Pancreas (tissue), 10 donors: Measurements from ENCODE around the gene HDDC2. TPM values are rescaled to one million over a fixed set of nuclear protein-coding genes. Genes with fewer than 3 reads are reported as not detected.

Experiments used
- ATAC-seq, 4 donors: fragments of 200-7000 bp; cut with Tn5 transposase; one replicate each; pipeline versions ENCODE4 v1.8.0 to v1.9.1; 2020; ENCODE audit warnings: mild to moderate bottlenecking in 4 of 4, moderate library complexity in 4 of 4
- DNase-seq, 6 donors: peaks; one replicate each; pipeline ENCODE4 v3.0.0-alpha.2; 2020
- FAIRE-seq: peaks from 2 replicates; lab custom pipeline; 2012; peaks lifted over from hg19 to GRCh38; lab: Jason Lieb, UNC
- H3K27ac ChIP-seq, 4 donors: fragments of 200-600 bp; sonication (generic); 1 replicate in 3 of 4; 2 replicates in 1 of 4; pipeline versions ENCODE4 v1.5.0 to v1.8.0; 2020
- H3K27me3 ChIP-seq, 4 donors: fragments of 200-600 bp; one replicate each; pipeline ENCODE4 v1.8.0; 2021
- H3K36me3 ChIP-seq, 3 donors: fragments of 200-600 bp; sonication (generic) in 1 of 3; one replicate each; pipeline versions ENCODE4 v1.5.0 to v1.8.0; 2020 to 2021
- H3K4me1 ChIP-seq, 3 donors: fragments of 200-600 bp; one replicate each; pipeline ENCODE4 v1.8.0; 2021
- H3K4me3 ChIP-seq, 4 donors: fragments of 200-600 bp; sonication (generic) in 2 of 4; one replicate each; pipeline versions ENCODE4 v1.5.0 to v1.8.0; 2020 to 2021
- H3K9me3 ChIP-seq, 4 donors: fragments of 200-600 bp; one replicate each; pipeline ENCODE4 v1.8.0; 2021
- WGBS, 2 donors: extraction: QIAGEN DNeasy Blood & Tissue Kit; methylation state at CpG; one replicate each; pipeline ENCODE4 v1.1.7; 2013; 5-methylcytosine and 5-hydroxymethylcytosine counted together
- intact Hi-C, 3 donors: fragments of 100-400 bp; cut with DNase I; formaldehyde crosslinking; loops; one replicate each; pipeline versions ENCODE4 v1.11.1 to v1.14.2; 2022
- polyA plus RNA-seq, 2 donors: library from polyadenylated mRNA; stranded (reverse); fragments of 200-250 nt; gene quantifications; one replicate each; pipeline ENCODE4 v1.2.3, GENCODE V29; 2013
- total RNA-seq, 6 donors: library from RNA; stranded (reverse); fragmentation: NEBNext Ultra II Directional in 4 of 6; extraction: Animal tissue kit (Norgen Biotek cat#: 25700) in 4 of 6; gene quantifications; one replicate each; pipeline versions ENCODE4 v1.2.1 to v1.2.4, GENCODE V29; 2021 to 2023
- TF ChIP-seq, protein P1 (sequence below), 4 donors: fragments of 200-600 bp; sonication (generic) in 3 of 4; IDR thresholded peaks; one replicate each; pipeline versions ENCODE4 v1.5.0 to v1.8.0; 2021; ENCODE audit warnings: antibody characterized with exemption in 4 of 4
- donor health status: healthy with polysubstance abuse.
- donor health status: DM: no; HTN: no; CAD: no; lungs with moderate emphysema.
- donor health status: DM: no; HTN: no; CAD: no.
- donor health status: control.
- donor health status: control.
- donor health status: Bipolar disorder and iron deficiency.
- donor health status: DM: yes; HTN: yes; CAD: no.
- donor health status: DM: no; HTN: no; CAD: no.
- donor health status: DM: no; HTN: no; CAD: no.
- donor health status: DM: yes; HTN: yes; CAD: no.

The HDDC2 gene
- total and polyA plus RNA-seq, 8 donors: 22.9 to 45.9 (median 30.6) TPM

DNA sequence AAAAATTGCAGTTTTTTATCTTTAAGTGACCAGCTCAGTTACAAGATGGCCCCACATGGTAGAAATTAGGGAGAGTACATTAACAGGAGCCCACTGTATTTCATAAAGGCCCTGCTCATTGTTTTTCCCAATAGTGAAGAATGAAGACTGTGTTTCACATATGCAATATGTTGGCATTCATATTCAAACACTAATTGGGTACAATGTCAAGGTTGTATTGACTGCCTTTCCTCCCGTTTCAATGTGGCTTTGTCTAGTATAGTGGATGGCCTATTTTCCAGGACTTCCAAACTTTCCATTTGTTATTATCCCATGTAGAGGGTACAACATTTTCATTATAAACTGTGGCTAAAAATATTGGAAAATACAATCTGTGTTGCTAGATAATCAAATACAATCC is 51.3 kb downstream of the HDDC2 start:
- DNase-seq: no peak
- no peak for FAIRE-seq
- Histone ChIP-seq H3K4me1 (no peaks in the 10 kb centered on the region), H3K36me3 (no peaks in the 10 kb centered on the region), H3K27me3 (no peaks in the 10 kb centered on the region), H3K27ac (no peak overlapping the region), H3K9me3 (no peaks in the 10 kb centered on the region), H3K4me3 (no peak overlapping the region)
- peak in 1 of 4 donors; percentile 66 for ATAC-seq
- intact Hi-C loops: no loop called here
- TF ChIP-seq, protein P1, sequence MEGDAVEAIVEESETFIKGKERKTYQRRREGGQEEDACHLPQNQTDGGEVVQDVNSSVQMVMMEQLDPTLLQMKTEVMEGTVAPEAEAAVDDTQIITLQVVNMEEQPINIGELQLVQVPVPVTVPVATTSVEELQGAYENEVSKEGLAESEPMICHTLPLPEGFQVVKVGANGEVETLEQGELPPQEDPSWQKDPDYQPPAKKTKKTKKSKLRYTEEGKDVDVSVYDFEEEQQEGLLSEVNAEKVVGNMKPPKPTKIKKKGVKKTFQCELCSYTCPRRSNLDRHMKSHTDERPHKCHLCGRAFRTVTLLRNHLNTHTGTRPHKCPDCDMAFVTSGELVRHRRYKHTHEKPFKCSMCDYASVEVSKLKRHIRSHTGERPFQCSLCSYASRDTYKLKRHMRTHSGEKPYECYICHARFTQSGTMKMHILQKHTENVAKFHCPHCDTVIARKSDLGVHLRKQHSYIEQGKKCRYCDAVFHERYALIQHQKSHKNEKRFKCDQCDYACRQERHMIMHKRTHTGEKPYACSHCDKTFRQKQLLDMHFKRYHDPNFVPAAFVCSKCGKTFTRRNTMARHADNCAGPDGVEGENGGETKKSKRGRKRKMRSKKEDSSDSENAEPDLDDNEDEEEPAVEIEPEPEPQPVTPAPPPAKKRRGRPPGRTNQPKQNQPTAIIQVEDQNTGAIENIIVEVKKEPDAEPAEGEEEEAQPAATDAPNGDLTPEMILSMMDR (IDR thresholded peaks at IDR 0.05): no peak
- WGBS, 2 donors: 41 to 58% methylated on average over 1 of the region's 1 CpG

DNA sequence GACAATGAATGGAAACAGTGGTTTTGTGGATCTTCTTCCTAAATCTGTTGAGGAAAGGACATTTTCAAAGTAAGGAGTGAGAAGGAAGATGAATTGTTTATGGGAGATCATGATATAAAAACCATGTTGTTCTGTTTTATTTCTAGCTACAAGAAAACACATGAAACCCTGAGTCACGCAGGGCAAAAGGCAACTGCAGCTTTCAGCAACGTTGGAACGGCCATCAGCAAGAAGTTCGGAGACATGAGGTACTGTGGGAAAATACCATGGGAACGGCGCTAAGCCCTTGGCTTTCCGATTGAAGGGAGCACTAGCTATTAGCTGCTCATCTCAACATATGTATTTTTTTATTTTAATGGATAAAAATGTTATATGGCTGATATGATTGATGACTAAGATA is 53.6 kb downstream of the HDDC2 start:
- Histone ChIP-seq H3K27me3 (no peaks in the 10 kb centered on the region), H3K4me1 (no peaks in the 10 kb centered on the region), H3K9me3 (no peaks in the 10 kb centered on the region), H3K4me3 (no peak overlapping the region), H3K27ac (no peak overlapping the region), H3K36me3 (no peaks in the 10 kb centered on the region)
- intact Hi-C loops: no loop called here
- ATAC-seq (no peak), FAIRE-seq (no peak), DNase-seq (no peak)
- TF ChIP-seq, protein P1 (IDR thresholded peaks at IDR 0.05): no peak
- 92 to 96% methylated on average over 7 of the region's 7 CpGs for WGBS, 2 donors

DNA sequence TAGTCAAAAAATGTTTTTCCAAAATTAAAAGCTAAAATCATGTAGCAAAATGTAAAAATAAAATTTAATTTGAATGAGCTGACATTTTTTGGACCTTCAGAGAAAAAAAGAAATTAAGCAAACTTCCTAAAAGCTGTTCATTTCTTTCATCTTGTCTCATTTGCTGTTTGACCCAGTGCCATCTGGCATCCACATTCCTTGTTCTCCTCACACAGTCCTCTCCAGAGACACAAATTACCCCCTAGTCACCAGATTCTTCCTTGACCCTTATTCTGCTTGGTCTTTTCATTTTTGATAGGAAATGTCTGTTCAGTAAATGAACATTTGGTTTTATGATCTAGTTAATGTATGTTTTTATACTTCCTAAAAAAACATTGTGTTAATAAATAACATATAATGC is 55.2 kb downstream of the HDDC2 start:
- no peaks in the 10 kb centered on the region for H3K4me1 ChIP-seq
- TF ChIP-seq, protein P1 (IDR thresholded peaks at IDR 0.05): no peak
- intact Hi-C loops: no loop called here
- H3K4me3 ChIP-seq: no peak overlapping the region
- DNase-seq (no peak), FAIRE-seq (no peak), ATAC-seq (no peak)
- H3K27me3 ChIP-seq: no peaks in the 10 kb centered on the region
- H3K27ac ChIP-seq: no peak overlapping the region
- H3K9me3 ChIP-seq: no peaks in the 10 kb centered on the region
- H3K36me3 ChIP-seq: no peaks in the 10 kb centered on the region

DNA sequence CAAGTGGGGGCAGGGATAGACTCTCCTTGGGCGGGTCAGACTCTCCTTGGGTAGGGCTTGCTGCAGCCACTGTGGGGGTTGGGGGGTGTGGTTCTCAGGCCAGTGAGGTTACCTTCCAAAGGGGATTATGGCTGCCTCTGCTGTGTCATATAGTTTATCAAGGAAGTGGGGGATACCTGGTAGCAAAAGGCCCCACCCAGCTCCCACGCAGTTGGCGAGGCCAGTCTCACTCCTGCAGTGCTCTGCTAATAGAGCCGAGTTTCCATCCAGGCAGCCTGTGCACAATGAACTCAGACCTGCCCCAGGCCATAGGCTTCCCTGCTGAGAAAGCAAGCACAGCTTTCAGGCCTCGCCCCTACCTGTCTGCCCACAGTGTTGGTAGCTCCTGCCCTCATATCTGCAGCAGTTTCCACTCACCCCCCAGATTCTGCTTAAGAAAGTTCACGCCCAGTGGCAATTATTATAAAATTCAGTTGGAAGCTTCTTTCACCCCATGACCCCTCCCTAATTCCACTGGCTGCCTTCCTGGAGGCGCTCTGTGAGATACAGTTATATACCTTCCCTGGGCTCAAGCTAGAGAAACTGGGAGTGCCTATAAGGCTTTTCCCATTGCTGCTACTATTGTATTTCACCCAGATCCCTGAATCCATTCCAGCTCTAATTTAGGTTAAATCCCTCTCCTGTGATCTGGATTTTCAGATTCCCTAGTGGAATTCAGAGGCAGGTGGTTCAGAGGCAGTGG is 56.1 kb downstream of the HDDC2 start:
- no peaks in the 10 kb centered on the region for H3K36me3 ChIP-seq
- no peak for ATAC-seq
- H3K9me3 ChIP-seq: no peaks in the 10 kb centered on the region
- no peaks in the 10 kb centered on the region for H3K4me1 ChIP-seq
- H3K4me3 ChIP-seq: no peak overlapping the region
- H3K27ac ChIP-seq: no peak overlapping the region
- TF ChIP-seq, protein P1 (IDR thresholded peaks at IDR 0.05): no peak
- intact Hi-C loops: no loop called here
- no peak for DNase-seq
- WGBS, 2 donors: 97% methylated on average over 7 of the region's 7 CpGs
- FAIRE-seq: no peak
- H3K27me3 ChIP-seq: no peaks in the 10 kb centered on the region

DNA sequence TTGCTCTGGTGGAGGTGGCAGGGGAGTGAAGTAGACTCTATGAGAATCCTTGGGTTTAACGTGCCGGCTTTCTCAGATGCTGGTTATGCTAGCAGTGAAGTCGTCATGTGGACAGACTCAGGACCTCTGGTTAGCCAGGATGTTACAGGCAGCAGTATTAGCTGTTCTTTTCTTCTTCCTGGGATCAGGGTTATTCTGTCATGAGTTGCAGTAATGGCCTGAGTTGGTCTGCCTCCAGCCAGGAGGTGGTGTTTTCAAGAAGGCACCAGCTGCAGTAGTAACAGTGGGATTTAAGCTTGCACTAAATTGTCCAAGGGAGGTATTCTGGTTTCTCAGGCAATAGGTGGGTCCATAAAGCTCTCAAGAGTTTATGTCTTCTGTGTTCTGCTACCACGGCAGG is 56.7 kb downstream of the HDDC2 start:
- H3K4me1 ChIP-seq: no peaks in the 10 kb centered on the region
- ATAC-seq (no peak), FAIRE-seq (no peak), DNase-seq (no peak)
- H3K4me3 ChIP-seq: no peak overlapping the region
- H3K27ac ChIP-seq: no peak overlapping the region
- intact Hi-C loops: no loop called here
- no peaks in the 10 kb centered on the region for H3K27me3 ChIP-seq
- no peaks in the 10 kb centered on the region for H3K36me3 ChIP-seq
- 94 to 97% methylated on average over 4 of the region's 4 CpGs for WGBS, 2 donors
- TF ChIP-seq, protein P1 (IDR thresholded peaks at IDR 0.05): no peak
- H3K9me3 ChIP-seq: no peaks in the 10 kb centered on the region
